GM12864 (cell line): ENCODE data around the gene YES1.
"Not testable (repeated sequence)": the region's sequence is repeated elsewhere in the genome, so short reads cannot be mapped to it uniquely, and the experiment has no call there.

Experiments used
- DNase-seq: peaks from one replicate; pipeline ENCODE4 v3.0.0-alpha.2; 2011; ENCODE audit warnings: low read depth
- H3K4me3 ChIP-seq: 2 replicates; pipeline ENCODE4 v1.5.1; 2011; ENCODE audit warnings: mild to moderate bottlenecking, low read depth, low read length, control low read depth
- CTCF ChIP-seq: IDR thresholded peaks from 2 replicates; pipeline ENCODE4 v1.5.1; 2011; ENCODE audit warnings: low read depth, mild to moderate bottlenecking, moderate library complexity, low read length, control low read depth, inconsistent platforms; ENCODE audit errors: missing control alignments

YES1 gene

DNA sequence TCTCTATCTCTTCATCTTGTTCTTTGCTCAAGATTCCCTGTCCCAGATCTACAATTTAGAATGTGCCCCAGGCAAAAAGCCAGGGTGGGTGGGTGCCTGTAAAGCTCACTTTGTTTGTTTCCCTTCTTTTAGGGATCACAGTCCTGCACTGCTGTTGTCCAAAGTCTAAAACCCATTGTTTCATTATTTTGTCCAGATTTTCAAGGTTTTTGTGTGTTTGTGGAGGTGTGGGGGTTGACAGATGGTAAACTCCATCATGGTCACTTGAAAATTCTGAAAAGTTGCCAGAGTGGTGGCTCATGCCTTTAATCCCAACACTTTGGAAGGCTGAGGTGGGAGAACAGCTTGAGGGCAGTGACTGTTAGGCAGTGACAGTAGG lies 41.5 kb downstream of the YES1 start:
- no peak overlapping the region for H3K4me3 ChIP-seq
- no peak for TF ChIP-seq CTCF

GRCh38 chr18:767961-768360 lies 44.1 kb downstream of the YES1 start:
- no peak overlapping the region for H3K4me3 ChIP-seq
- no peak for DNase-seq
- no peak for TF ChIP-seq CTCF

More for the DNA sequence above, 41.5 kb downstream of the YES1 start:
- no peak for DNase-seq

GRCh38 chr18:767084-767882 lies 44.8 kb downstream of the YES1 start:
- no peak overlapping the region for H3K4me3 ChIP-seq
- no peak for TF ChIP-seq CTCF
- no peak for DNase-seq

- H3K4me3 ChIP-seq: no peak overlapping the region
- no peak for DNase-seq
- no peak for TF ChIP-seq CTCF
These were observed 45.5 kb downstream of the YES1 start for GRCh38 chr18:766550-766860.

DNA sequence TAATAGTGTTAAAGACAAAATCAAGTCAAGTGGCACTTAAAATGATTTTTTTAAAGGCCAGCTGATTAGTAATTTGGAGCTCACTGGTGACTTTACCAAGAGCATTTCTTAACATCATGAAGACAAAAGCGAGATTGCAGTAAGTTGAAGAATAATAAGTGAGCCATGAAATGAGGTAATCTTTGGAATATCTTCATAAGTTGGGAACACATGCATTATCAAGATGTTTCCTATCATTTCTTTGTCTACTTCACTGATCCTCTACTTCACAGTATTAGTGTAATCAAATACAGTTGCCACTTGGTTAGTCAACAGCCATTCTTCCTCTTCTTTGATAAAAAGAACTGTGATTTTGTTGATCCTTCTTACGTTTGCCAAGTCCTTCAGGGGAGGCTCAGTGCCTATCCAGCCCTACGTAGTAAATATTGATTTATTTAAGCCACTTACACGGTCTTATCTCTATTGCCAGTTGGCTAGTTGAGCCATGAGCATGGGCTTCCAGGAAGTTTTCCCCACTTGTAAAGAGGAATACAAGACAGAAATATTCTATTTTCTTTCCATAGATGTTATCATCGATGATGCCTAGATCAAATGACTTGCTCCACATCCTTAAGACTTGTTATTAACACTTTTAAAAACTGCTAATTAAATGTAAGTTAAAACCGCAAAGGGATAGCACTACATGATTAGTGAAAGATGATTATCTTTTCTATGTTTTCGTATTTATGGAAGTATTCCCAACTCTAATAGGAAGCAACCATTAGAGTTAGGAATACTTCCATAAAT lies 46.1 kb downstream of the YES1 start:
- no peak for DNase-seq
- TF ChIP-seq CTCF: no peak
- no peak overlapping the region for H3K4me3 ChIP-seq

GRCh38 chr18:759864-760263 lies 52.2 kb downstream of the YES1 start:
- not testable (repeated sequence) for H3K4me3 ChIP-seq, DNase-seq

GRCh38 chr18:755506-755905 lies 56.5 kb downstream of the YES1 start:
- TF ChIP-seq CTCF: no peak
- H3K4me3 ChIP-seq: no peak overlapping the region
- DNase-seq: no peak
